ENCODE data around the gene MYO16.

GRCh38 chr13:108728370-108728769 lies 99.0 kb downstream of the MYO16 start:
- TF ChIP-seq, protein P1, sequence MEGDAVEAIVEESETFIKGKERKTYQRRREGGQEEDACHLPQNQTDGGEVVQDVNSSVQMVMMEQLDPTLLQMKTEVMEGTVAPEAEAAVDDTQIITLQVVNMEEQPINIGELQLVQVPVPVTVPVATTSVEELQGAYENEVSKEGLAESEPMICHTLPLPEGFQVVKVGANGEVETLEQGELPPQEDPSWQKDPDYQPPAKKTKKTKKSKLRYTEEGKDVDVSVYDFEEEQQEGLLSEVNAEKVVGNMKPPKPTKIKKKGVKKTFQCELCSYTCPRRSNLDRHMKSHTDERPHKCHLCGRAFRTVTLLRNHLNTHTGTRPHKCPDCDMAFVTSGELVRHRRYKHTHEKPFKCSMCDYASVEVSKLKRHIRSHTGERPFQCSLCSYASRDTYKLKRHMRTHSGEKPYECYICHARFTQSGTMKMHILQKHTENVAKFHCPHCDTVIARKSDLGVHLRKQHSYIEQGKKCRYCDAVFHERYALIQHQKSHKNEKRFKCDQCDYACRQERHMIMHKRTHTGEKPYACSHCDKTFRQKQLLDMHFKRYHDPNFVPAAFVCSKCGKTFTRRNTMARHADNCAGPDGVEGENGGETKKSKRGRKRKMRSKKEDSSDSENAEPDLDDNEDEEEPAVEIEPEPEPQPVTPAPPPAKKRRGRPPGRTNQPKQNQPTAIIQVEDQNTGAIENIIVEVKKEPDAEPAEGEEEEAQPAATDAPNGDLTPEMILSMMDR (IDR thresholded peaks at IDR 0.05; ENCODE audit: poor library complexity) = no peak
- TF ChIP-seq EZH2phosphoT487 (IDR thresholded peaks at IDR 0.05; ENCODE audit: low read depth, severe bottlenecking, unreplicated experiment) (no peak), EZH2 (IDR thresholded peaks at IDR 0.05; ENCODE audit: borderline replicate concordance) (no peak)

Measured in hepatocyte (in vitro differentiated cells).